MM.1S (cell line): ENCODE results near the gene ERCC6L2.

Experiments used
- DNase-seq: peaks from one replicate; pipeline ENCODE4 v3.0.0-alpha.2; 2015
- H2AFZ ChIP-seq: fragments of 300-600 bp; sonication (generic); 2 replicates; pipeline ENCODE4 v1.6.0; 2016; ENCODE audit warnings: antibody characterized with exemption, low read length
- H3F3A ChIP-seq: fragments of 300-600 bp; sonication (generic); 2 replicates; pipeline ENCODE4 v1.6.1; 2016; ENCODE audit warnings: mild to moderate bottlenecking, antibody characterized with exemption, low read length, moderate library complexity, mixed read lengths; ENCODE audit not compliant: insufficient read depth
- H3K27ac ChIP-seq: fragments of 300-600 bp; sonication (generic); 2 replicates; pipeline ENCODE4 v1.5.1; 2016; ENCODE audit warnings: mild to moderate bottlenecking, low read length
- H3K27me3 ChIP-seq: fragments of 300-600 bp; sonication (generic); replicated peaks from 2 replicates; pipeline ENCODE4 v1.6.0; 2016; ENCODE audit warnings: low read length; ENCODE audit not compliant: insufficient read depth
- H3K36me3 ChIP-seq: fragments of 300-600 bp; sonication (generic); replicated peaks from 2 replicates; pipeline ENCODE4 v1.6.1; 2016; ENCODE audit warnings: mild to moderate bottlenecking, low read length, mixed read lengths; ENCODE audit not compliant: insufficient read depth
- H3K4me1 ChIP-seq: fragments of 300-600 bp; sonication (generic); 2 replicates; pipeline ENCODE4 v1.6.1; 2016; ENCODE audit warnings: low read length, mixed read lengths
- H3K4me2 ChIP-seq: fragments of 300-600 bp; sonication (generic); 2 replicates; pipeline ENCODE4 v1.6.0; 2016; ENCODE audit warnings: low read depth, low read length
- H3K4me3 ChIP-seq: fragments of 300-600 bp; sonication (generic); 2 replicates; pipeline ENCODE4 v1.5.1; 2016; ENCODE audit warnings: low read length, mixed read lengths
- H3K79me2 ChIP-seq: fragments of 300-600 bp; sonication (generic); 2 replicates; pipeline ENCODE4 v1.6.1; 2016; ENCODE audit warnings: mixed run types, low read length, mixed read lengths
- H3K9ac ChIP-seq: fragments of 300-600 bp; sonication (generic); 2 replicates; pipeline ENCODE4 v1.6.1; 2016; ENCODE audit warnings: low read length, mixed read lengths
- H3K9me2 ChIP-seq: fragments of 300-600 bp; sonication (generic); replicated peaks from 2 replicates; pipeline ENCODE4 v1.6.1; 2016; ENCODE audit warnings: mild to moderate bottlenecking, low read length, mixed read lengths; ENCODE audit not compliant: insufficient read depth
- H3K9me3 ChIP-seq: fragments of 300-600 bp; sonication (generic); replicated peaks from 2 replicates; pipeline ENCODE4 v1.6.1; 2016; ENCODE audit warnings: mild to moderate bottlenecking, low read length, mixed read lengths; ENCODE audit not compliant: insufficient read depth
- H4K20me1 ChIP-seq: fragments of 300-600 bp; sonication (generic); 2 replicates; pipeline ENCODE4 v1.6.1; 2016; ENCODE audit warnings: mild to moderate bottlenecking, low read length, moderate library complexity, mixed read lengths; ENCODE audit not compliant: insufficient read depth
- EZH2 ChIP-seq: fragments of 300-600 bp; sonication (generic); optimal IDR thresholded peaks from 2 replicates; pipeline ENCODE3; 2017; ENCODE audit warnings: low read depth, mild to moderate bottlenecking, antibody characterized with exemption, low read length, mixed read lengths
- EZH2phosphoT487 ChIP-seq: fragments of 300-600 bp; sonication (generic); IDR thresholded peaks from 2 replicates; pipeline ENCODE4 v1.6.1; 2018; ENCODE audit warnings: antibody characterized with exemption, low read length
- TF ChIP-seq, protein P1 (sequence below): fragments of 300-600 bp; sonication (generic); IDR thresholded peaks from 2 replicates; pipeline ENCODE4 v1.5.1; 2016; ENCODE audit warnings: antibody characterized with exemption, low read length, mixed read lengths

Gene ERCC6L2

GRCh38 chr9:95927271-95928004 lies 51.9 kb downstream of the ERCC6L2 start:
- Histone ChIP-seq H3K9ac (no peak overlapping the region), H4K20me1 (no peaks in the 10 kb centered on the region; the same call in 1 of the 2 replicates), H3K79me2 (no peaks in the 10 kb centered on the region), H3K36me3 (0 out of 2 replicates have a peak, but pooled peaks cover 2% of the 10 kb centered on the region), H3K27me3 (no peaks in the 10 kb centered on the region), H3F3A (no peaks in the 10 kb centered on the region), H2AFZ (no peak overlapping the region), H3K27ac (no peak overlapping the region), H3K4me1 (no peaks in the 10 kb centered on the region), H3K9me2 (no peaks in the 10 kb centered on the region), H3K4me3 (no peak overlapping the region), H3K9me3 (no peaks in the 10 kb centered on the region), H3K4me2 (no peak overlapping the region)
- no peak for DNase-seq
- TF ChIP-seq EZH2phosphoT487 (no peak), EZH2 (no peak)
- TF ChIP-seq, protein P1, sequence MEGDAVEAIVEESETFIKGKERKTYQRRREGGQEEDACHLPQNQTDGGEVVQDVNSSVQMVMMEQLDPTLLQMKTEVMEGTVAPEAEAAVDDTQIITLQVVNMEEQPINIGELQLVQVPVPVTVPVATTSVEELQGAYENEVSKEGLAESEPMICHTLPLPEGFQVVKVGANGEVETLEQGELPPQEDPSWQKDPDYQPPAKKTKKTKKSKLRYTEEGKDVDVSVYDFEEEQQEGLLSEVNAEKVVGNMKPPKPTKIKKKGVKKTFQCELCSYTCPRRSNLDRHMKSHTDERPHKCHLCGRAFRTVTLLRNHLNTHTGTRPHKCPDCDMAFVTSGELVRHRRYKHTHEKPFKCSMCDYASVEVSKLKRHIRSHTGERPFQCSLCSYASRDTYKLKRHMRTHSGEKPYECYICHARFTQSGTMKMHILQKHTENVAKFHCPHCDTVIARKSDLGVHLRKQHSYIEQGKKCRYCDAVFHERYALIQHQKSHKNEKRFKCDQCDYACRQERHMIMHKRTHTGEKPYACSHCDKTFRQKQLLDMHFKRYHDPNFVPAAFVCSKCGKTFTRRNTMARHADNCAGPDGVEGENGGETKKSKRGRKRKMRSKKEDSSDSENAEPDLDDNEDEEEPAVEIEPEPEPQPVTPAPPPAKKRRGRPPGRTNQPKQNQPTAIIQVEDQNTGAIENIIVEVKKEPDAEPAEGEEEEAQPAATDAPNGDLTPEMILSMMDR, result no peak

DNA sequence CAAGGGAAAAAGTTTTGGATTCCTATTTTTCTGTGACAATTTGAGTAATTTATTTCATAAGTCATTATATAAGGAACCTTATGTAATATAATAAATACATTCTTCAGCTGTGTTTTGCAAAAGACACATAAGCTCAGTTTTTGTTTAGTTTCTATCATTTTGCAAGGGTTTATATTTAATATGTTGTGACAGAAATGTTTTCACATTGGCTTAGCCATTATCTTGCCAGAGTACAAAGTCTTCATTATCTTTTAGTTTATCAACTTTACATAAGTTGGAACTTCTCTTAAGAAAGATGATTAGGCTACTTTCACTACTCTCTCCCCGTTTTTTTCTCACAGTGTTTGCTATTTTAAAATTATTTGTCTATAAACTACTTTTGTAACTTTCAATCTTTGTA lies 54.8 kb downstream of the ERCC6L2 start:
- H3K4me3 ChIP-seq, result no peak overlapping the region
- H3K36me3 ChIP-seq, result 0 out of 2 replicates have a peak, but pooled peaks cover 2% of the 10 kb centered on the region
- no peak overlapping the region for H3K27ac ChIP-seq
- H3K4me2 ChIP-seq, result no peak overlapping the region
- H3K9ac ChIP-seq, result no peak overlapping the region
- DNase-seq, result no peak
- no peaks in the 10 kb centered on the region for H3K4me1 ChIP-seq
- no peaks in the 10 kb centered on the region for H3K9me3 ChIP-seq
- no peaks in the 10 kb centered on the region for H3F3A ChIP-seq
- no peaks in the 10 kb centered on the region for H3K9me2 ChIP-seq
- TF ChIP-seq EZH2 (no peak), EZH2phosphoT487 (no peak)
- TF ChIP-seq, protein P1, result no peak
- no peaks in the 10 kb centered on the region for H3K79me2 ChIP-seq
- no peaks in the 10 kb centered on the region for H4K20me1 ChIP-seq
- no peaks in the 10 kb centered on the region for H3K27me3 ChIP-seq
- H2AFZ ChIP-seq, result no peak overlapping the region

- no peaks in the 10 kb centered on the region for H3K36me3 ChIP-seq
- TF ChIP-seq, protein P1, result no peak
Measured at GRCh38 chr9:95935861-95936578, 60.5 kb downstream of the ERCC6L2 start.

More at GRCh38 chr9:95935861-95936578, 60.5 kb downstream of the ERCC6L2 start:
- no peak overlapping the region for H3K27ac ChIP-seq
- H3F3A ChIP-seq, result no peaks in the 10 kb centered on the region
- no peak overlapping the region for H3K4me3 ChIP-seq
- H3K9me3 ChIP-seq, result no peaks in the 10 kb centered on the region
- DNase-seq, result no peak
- H2AFZ ChIP-seq, result no peak overlapping the region
- no peak overlapping the region for H3K4me2 ChIP-seq
- no peaks in the 10 kb centered on the region for H4K20me1 ChIP-seq
- H3K4me1 ChIP-seq, result no peaks in the 10 kb centered on the region
- no peak overlapping the region for H3K9ac ChIP-seq
- no peaks in the 10 kb centered on the region for H3K9me2 ChIP-seq
- H3K27me3 ChIP-seq, result no peaks in the 10 kb centered on the region
- no peaks in the 10 kb centered on the region for H3K79me2 ChIP-seq
